NCI-H1048 (cell line): ENCODE results near the gene PELI3.
A peak's percentile ranks its signal among the peaks of the same experiment; 100 is the strongest.

Experiments
- DNase-seq: peaks from one replicate; lab custom pipeline; 2025; lab: John Stamatoyannopoulos, UW

PELI3 gene

GRCh38 chr11:66505276-66505816 lies 38.6 kb downstream of the PELI3 start:
- no peak for DNase-seq

- DNase-seq = no peak
Measured at GRCh38 chr11:66509131-66509561, 42.4 kb downstream of the PELI3 start.

- DNase-seq = peak; percentile 43
Measured at GRCh38 chr11:66510271-66510989, 43.7 kb downstream of the PELI3 start, which contains the start of gene BBS1. Gene BBS1, plus strand, starts transcription at chr11:66510635. Its CDS starts 25 bp downstream, at chr11:66510660.

DNA sequence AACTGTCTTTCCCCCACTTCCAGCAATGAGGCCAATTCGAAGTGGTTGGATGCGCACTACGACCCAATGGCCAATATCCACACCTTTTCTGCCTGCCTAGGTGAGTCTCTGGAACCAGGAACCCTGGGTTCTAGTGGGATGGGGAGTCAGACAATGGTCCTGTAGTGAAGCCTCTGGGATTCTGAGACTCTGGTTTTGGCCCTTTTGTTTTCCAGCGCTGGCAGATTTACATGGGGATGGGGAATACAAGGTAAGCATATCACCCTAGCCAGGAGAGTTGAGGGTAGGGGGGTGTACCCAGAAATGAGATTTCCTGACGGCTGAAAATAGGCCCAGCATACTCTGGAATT lies 44.3 kb downstream of the PELI3 start:
- no peak for DNase-seq

DNA sequence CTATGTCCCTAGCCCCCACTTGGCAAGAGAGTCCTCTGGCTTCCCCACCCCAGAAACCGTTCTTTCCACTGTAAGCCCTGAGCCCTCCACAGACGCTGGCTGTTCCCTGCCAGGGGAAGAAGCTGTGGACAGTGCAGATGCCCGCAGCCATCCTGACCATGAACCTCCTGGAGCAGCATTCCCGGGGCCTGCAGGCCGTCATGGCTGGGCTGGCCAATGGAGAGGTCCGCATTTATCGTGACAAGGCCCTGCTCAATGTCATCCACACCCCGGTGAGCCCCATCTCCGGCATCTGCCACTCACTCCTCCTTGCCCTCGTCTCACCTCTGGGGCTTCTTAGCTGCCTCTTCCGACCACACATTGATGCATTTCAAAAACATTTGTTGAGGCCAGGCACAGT lies 56.9 kb downstream of the PELI3 start:
- no peak for DNase-seq

DNA sequence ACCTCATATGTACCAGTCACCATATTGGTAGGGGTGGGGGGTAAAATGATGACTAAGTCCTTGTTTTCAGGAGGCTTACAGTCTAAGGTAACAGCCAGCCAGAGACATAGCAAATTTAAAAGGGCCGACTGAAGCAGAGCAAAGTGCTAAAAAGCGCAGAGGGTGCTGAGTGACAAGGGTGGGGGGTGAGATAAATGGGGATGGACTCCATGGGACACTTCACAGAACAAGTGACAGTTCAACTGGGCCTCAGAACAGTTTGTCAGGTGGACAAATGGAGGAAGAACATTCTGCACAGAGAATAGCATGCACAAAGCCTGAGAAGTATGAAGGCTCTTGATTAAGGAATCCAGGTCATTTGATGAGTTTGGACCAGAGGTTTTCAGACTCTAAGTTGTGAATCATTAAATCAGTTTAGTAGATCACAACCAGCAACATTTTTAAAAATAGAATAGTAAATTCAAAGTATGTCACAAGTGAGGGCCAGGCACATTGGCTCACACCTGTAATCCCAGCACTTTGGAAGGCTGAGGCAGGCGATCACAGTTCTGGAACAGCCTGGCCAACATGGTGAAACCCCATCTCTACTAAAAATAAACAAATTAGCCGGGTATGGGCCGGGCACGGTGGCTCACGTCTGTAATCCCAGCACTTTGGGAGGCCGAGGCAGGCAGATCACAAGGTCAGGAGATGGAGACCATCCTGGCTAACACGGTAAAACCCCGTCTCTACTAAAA lies 57.8 kb downstream of the PELI3 start:
- no peak for DNase-seq
